Measurements from ENCODE around the gene RALA. TPM values are rescaled to one million over a fixed set of nuclear protein-coding genes. Genes with fewer than 3 reads are reported as not detected.
A peak's percentile ranks its signal among the peaks of the same experiment; 100 is the strongest.

Gene RALA
- total and polyA plus RNA-seq, 10 donors, result 10.0 to 26.6 (median 19.7) TPM

DNA sequence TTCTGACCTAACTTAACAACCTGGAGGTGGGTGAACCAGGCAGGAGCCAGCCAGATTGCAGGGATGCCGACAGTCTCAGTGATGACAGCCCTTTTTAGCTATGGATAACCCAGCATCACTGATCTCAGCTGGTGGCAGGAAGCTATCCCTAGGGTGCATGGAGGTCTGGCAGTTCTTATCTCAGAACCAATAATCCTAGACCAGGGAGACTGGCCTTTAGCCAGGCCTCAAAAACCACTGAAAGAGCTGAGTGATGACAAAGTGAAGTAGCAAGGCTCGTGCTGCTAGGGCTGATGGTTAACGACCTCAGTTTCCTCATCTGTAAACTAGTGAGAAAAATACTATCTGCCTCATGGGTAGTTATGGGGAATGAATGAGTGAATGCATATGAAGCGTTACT is 112.5 kb downstream of the RALA start:
- Histone ChIP-seq H3K4me1 (peaks cover 11 to 46% (median 38%) of the 10 kb centered on the region in 6 donors), H3K9me3 (no peaks in the 10 kb centered on the region), H3K36me3 (no peaks in the 10 kb centered on the region), H3K27ac (no peak overlapping the region), H3K4me3 (no peak overlapping the region), H3K27me3 (replicated peaks in 1 of 7) (no peaks in the 10 kb centered on the region)
- no peak for TF ChIP-seq POLR2AphosphoS5 (IDR thresholded peaks at IDR 0.05)
- TF ChIP-seq, protein P1, sequence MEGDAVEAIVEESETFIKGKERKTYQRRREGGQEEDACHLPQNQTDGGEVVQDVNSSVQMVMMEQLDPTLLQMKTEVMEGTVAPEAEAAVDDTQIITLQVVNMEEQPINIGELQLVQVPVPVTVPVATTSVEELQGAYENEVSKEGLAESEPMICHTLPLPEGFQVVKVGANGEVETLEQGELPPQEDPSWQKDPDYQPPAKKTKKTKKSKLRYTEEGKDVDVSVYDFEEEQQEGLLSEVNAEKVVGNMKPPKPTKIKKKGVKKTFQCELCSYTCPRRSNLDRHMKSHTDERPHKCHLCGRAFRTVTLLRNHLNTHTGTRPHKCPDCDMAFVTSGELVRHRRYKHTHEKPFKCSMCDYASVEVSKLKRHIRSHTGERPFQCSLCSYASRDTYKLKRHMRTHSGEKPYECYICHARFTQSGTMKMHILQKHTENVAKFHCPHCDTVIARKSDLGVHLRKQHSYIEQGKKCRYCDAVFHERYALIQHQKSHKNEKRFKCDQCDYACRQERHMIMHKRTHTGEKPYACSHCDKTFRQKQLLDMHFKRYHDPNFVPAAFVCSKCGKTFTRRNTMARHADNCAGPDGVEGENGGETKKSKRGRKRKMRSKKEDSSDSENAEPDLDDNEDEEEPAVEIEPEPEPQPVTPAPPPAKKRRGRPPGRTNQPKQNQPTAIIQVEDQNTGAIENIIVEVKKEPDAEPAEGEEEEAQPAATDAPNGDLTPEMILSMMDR (IDR thresholded peaks at IDR 0.05 in 8 of 11, conservative IDR thresholded peaks at IDR 0.05 in 3 of 11), result no peak
- TF ChIP-seq POLR2A (IDR thresholded peaks at IDR 0.05), result no peak
- intact Hi-C loops (cut with DNase I; ENCODE audit: low total_unique reads), result no loop called here
- DNase-seq, result no peak
- 45 to 58% (median 54%) methylated on average over 4 of the region's 4 CpGs for WGBS, 5 donors

DNA sequence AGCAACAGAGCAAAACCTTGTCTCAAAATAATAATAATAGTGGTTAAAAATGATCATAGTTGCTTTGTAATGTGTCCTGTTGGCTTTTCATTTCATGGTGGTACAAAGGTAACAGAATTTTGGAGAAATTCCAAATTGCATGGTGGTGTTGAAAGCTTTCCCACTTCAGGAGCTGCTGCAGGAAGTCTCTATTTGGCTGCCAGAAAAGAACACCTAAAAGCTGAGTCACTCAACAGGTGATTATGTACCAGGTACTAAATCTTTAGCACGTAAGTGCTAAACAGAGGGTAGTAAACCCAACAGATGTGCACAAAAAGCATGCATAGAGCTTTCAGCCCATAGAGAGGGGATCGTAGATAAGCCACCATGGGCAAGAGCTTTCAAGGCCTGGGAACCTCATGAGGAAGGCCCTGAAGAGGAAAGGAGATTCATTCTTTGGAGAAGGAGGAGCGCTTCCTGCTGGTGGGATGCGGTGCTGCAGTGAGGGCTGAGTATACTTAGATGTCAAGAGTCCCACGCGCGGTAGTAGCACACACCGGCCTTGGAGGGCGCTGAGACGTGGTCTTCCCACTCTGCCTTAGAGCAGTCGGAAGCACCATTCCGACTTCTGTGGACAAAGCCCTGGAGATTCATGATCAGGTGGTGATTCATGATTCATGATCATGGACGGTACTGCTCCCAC is 118.7 kb downstream of the RALA start:
- intact Hi-C loops (cut with DNase I; ENCODE audit: low total_unique reads), result no loop called here

DNA sequence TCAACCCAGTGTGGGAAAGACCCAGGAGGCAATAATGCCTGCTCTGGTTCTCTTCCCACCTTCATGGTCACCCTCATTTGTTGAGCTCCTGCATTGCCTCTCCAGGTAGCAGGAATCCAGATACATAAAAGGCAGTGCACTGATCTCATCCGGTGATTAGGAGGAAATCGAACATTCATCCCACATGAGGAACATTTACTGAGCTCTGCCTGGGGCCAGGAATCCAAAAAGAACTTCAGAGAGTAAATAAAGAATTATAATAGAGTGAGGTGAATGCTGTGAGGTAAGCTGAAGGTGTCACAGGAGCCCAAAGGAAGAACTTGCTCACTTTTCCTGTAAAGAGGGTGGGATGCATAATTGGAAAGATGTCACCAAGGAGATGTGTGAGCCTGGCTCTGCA is 121.2 kb downstream of the RALA start:
- Histone ChIP-seq H3K36me3 (peaks cover 0 to 24% (median 0%) of the 10 kb centered on the region in 6 donors), H3K4me1 (peaks cover 0 to 9% (median 2%) of the 10 kb centered on the region in 6 donors), H3K27me3 (replicated peaks in 1 of 7) (no peaks in the 10 kb centered on the region), H3K9me3 (no peaks in the 10 kb centered on the region), H3K27ac (no peak overlapping the region), H3K4me3 (no peak overlapping the region)
- intact Hi-C loops (cut with DNase I; ENCODE audit: low total_unique reads), result loop anchor here (5.0 kb wide), 1 partner anchor 162 kb away; no protein-coding TSS in a partner anchor
- no peak for DNase-seq
- TF ChIP-seq, protein P1 (IDR thresholded peaks at IDR 0.05 in 8 of 11, conservative IDR thresholded peaks at IDR 0.05 in 3 of 11), result no peak
- no peak for TF ChIP-seq POLR2A (IDR thresholded peaks at IDR 0.05)
- no peak for TF ChIP-seq POLR2AphosphoS5 (IDR thresholded peaks at IDR 0.05)
- WGBS, 5 donors, result 86 to 97% (median 89%) methylated on average over 2 of the region's 2 CpGs

More for the DNA sequence above, 118.7 kb downstream of the RALA start:
- 85 to 94% (median 93%) methylated on average over 12 to 13 of the region's 13 CpGs for WGBS, 5 donors
- DNase-seq, result no peak
- no peaks in the 10 kb centered on the region for H3K9me3 ChIP-seq
- no peak overlapping the region for H3K4me3 ChIP-seq
- TF ChIP-seq POLR2A (IDR thresholded peaks at IDR 0.05), result no peak
- TF ChIP-seq, protein P1 (IDR thresholded peaks at IDR 0.05 in 8 of 11, conservative IDR thresholded peaks at IDR 0.05 in 3 of 11), result peak in 8 of 11 experiments; percentile 21 to 51 (median 32)
- no peak overlapping the region for H3K27ac ChIP-seq
- H3K36me3 ChIP-seq, result peaks cover 0 to 24% (median 0%) of the 10 kb centered on the region in 6 donors
- H3K27me3 ChIP-seq (replicated peaks in 1 of 7), result no peaks in the 10 kb centered on the region
- H3K4me1 ChIP-seq, result peaks cover 0 to 9% (median 2%) of the 10 kb centered on the region in 6 donors

DNA sequence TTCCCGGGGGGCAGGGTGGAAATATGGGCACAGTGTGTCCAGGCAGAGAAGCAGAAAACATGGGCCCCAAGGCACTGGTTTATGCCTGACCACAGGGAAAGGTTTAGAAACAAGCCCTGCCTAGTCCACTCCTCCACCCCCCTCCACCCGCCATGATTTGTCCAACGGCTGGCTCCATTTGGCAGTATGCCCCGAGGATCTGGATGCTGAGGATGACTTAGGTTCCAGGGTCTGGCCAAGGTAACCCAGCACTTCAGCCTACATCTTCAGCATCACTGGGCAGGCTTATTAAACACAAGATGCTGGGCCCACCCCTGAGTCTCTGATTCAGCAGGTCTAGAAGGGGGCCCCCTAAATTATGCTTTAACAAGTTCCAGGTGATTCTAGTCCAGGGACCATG is 121.9 kb downstream of the RALA start:
- H3K27ac ChIP-seq, result no peak overlapping the region
- TF ChIP-seq POLR2AphosphoS5 (IDR thresholded peaks at IDR 0.05) (no peak), POLR2A (IDR thresholded peaks at IDR 0.05) (no peak)
- TF ChIP-seq, protein P1 (IDR thresholded peaks at IDR 0.05 in 8 of 11, conservative IDR thresholded peaks at IDR 0.05 in 3 of 11), result no peak
- 73 to 87% (median 82%) methylated on average over 4 of the region's 4 CpGs for WGBS, 5 donors

More for the DNA sequence above, 121.9 kb downstream of the RALA start:
- Histone ChIP-seq H3K4me1 (peaks cover 0 to 9% (median 2%) of the 10 kb centered on the region in 6 donors), H3K27me3 (replicated peaks in 1 of 7) (no peaks in the 10 kb centered on the region), H3K9me3 (no peaks in the 10 kb centered on the region), H3K36me3 (peaks cover 0 to 24% (median 0%) of the 10 kb centered on the region in 6 donors), H3K4me3 (no peak overlapping the region)
- DNase-seq, result no peak
- intact Hi-C loops (cut with DNase I; ENCODE audit: low total_unique reads), result loop anchor here (5.0 kb wide), 1 partner anchor 163 kb away; no protein-coding TSS in a partner anchor
